ENCODE data around the gene JAKMIP2. TPM values are rescaled to one million over a fixed set of nuclear protein-coding genes. Genes with fewer than 3 reads are reported as not detected.
"Not testable (repeated sequence)": the region's sequence is repeated elsewhere in the genome, so short reads cannot be mapped to it uniquely, and the experiment has no call there.

JAKMIP2 gene
- total and polyA plus RNA-seq, 2 donors, result 0.49 to 4.5 TPM

DNA sequence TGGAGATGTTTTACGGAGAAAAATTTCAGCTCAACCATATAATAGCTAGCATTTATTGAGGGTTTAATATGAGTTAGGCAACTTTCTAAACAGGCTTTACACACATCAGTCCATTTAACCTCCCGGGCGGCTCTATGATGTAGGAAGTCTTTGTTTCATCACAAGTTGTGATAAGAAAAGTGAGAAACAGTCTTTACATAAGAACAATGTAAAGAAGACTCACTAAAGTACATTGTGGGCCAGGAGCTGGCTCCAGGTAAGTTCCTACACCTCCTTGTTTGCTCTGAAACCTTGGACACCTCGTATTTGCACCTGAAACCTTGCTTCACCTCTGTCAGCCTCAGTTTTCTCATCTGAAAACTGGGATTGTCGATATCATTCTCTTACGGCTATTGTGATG, 116.1 kb downstream of the JAKMIP2 start:
- no peaks in the 10 kb centered on the region for H3K36me3 ChIP-seq (ENCODE audit: insufficient read depth)
- no peaks in the 10 kb centered on the region for H3K4me1 ChIP-seq (ENCODE audit: insufficient read depth)
- H3K27ac ChIP-seq (ENCODE audit: low read depth), result no peak overlapping the region
- no peak overlapping the region for H3K4me3 ChIP-seq (ENCODE audit: low read depth, low read length)
- WGBS, result 85% methylated on average over 6 of the region's 6 CpGs
- no peak for DNase-seq (ENCODE audit: extremely low spot score)

- Histone ChIP-seq H3K36me3 (ENCODE audit: insufficient read depth) (no peaks in the 10 kb centered on the region), H3K27ac (ENCODE audit: low read depth) (no peak overlapping the region), H3K4me1 (ENCODE audit: insufficient read depth) (no peaks in the 10 kb centered on the region), H3K4me3 (ENCODE audit: low read depth, low read length) (no peak overlapping the region)
- 69% methylated on average over 5 of the region's 5 CpGs for WGBS
- no peak for DNase-seq (ENCODE audit: extremely low spot score)
Observed at GRCh38 chr5:147661541-147661940, 121.0 kb downstream of the JAKMIP2 start.

DNA sequence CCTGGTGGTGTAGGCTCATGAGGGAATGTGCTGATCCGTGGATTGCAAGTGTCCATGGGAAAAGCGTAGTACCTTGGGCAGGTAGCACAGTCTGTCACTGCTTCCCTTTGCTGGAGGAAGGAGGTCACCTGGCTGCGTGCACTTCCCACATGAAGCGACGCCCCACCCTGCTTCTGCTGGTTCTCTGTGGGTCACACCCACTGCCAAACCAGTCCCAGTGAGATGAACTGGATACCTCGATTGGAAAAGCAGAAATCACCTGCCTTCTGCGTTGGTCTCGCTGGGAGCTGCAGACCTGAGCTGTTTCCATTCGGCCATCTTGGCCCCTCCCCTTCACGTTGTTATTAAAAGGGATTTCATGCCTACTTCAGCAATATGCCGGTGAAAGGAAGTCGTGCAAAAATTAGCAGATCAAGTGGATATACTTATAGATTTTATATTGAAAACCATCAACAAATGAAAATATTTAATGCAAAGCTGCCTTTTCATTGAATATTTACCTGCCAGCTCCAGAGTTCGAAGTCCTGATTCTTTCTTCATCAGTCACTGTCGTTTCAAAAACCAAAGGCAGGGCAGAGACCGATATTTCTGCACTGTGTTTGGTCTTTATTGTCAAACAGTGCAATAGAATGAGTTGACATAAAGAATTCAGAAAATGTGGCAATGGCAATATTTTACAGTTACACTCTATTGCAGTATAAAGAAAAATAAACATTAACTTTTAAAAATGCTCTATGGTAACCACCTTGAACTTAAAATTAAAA, 123.2 kb downstream of the JAKMIP2 start:
- DNase-seq (ENCODE audit: extremely low spot score), result no peak
- no peak overlapping the region for H3K4me3 ChIP-seq (ENCODE audit: low read depth, low read length)
- no peaks in the 10 kb centered on the region for H3K36me3 ChIP-seq (ENCODE audit: insufficient read depth)
- no peaks in the 10 kb centered on the region for H3K4me1 ChIP-seq (ENCODE audit: insufficient read depth)
- 91% methylated on average over 15 of the region's 15 CpGs for WGBS
- H3K27ac ChIP-seq (ENCODE audit: low read depth), result no peak overlapping the region

- Histone ChIP-seq H3K27ac (ENCODE audit: low read depth) (no peak overlapping the region), H3K36me3 (ENCODE audit: insufficient read depth) (no peaks in the 10 kb centered on the region), H3K4me3 (ENCODE audit: low read depth, low read length) (no peak overlapping the region), H3K4me1 (ENCODE audit: insufficient read depth) (no peaks in the 10 kb centered on the region)
- DNase-seq (ENCODE audit: extremely low spot score), result no peak
- 89% methylated on average over 8 of the region's 8 CpGs for WGBS
Observed at GRCh38 chr5:147658293-147658932, 124.1 kb downstream of the JAKMIP2 start.

GRCh38 chr5:147648597-147648996, 133.9 kb downstream of the JAKMIP2 start:
- WGBS, result 71% methylated on average over 1 of the region's 1 CpG
- DNase-seq (ENCODE audit: extremely low spot score), result no peak
- no peak overlapping the region for H3K27ac ChIP-seq (ENCODE audit: low read depth)
- H3K4me3 ChIP-seq (ENCODE audit: low read depth, low read length), result no peak overlapping the region
- H3K4me1 ChIP-seq (ENCODE audit: insufficient read depth), result no peaks in the 10 kb centered on the region
- H3K36me3 ChIP-seq (ENCODE audit: insufficient read depth), result no peaks in the 10 kb centered on the region

DNA sequence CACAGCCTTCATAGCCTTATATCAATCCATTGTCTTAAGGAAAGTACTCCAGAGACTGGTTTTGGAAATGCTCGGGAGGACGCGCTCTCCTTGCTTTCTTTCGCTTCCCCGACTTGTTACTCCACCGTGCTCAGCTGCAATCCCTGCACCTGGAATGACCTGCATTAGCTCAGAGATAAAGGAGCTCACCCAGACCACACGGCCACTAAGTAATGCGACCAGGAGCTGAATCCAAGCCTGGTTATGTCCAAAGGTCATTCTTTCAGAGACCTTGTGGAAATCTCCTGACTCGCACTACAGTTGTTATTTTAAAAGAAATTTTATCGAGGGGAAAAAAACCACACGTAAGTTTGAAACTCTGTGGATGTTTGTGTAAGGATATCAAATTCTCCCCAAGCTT, 137.3 kb downstream of the JAKMIP2 start:
- DNase-seq (ENCODE audit: extremely low spot score), result no peak
- 85% methylated on average over 11 of the region's 11 CpGs for WGBS
- Histone ChIP-seq H3K4me1 (ENCODE audit: insufficient read depth) (no peaks in the 10 kb centered on the region), H3K27ac (ENCODE audit: low read depth) (no peak overlapping the region), H3K36me3 (ENCODE audit: insufficient read depth) (no peaks in the 10 kb centered on the region), H3K4me3 (ENCODE audit: low read depth, low read length) (no peak overlapping the region)

GRCh38 chr5:147644460-147644859, 138.1 kb downstream of the JAKMIP2 start:
- DNase-seq (ENCODE audit: extremely low spot score), result no peak
- H3K36me3 ChIP-seq (ENCODE audit: insufficient read depth), result no peaks in the 10 kb centered on the region
- H3K4me1 ChIP-seq (ENCODE audit: insufficient read depth), result no peaks in the 10 kb centered on the region
- no peak overlapping the region for H3K27ac ChIP-seq (ENCODE audit: low read depth)
- 70% methylated on average over 1 of the region's 1 CpG for WGBS
- no peak overlapping the region for H3K4me3 ChIP-seq (ENCODE audit: low read depth, low read length)

GRCh38 chr5:147643142-147643541, 139.4 kb downstream of the JAKMIP2 start:
- no peaks in the 10 kb centered on the region for H3K36me3 ChIP-seq (ENCODE audit: insufficient read depth)
- no peak overlapping the region for H3K27ac ChIP-seq (ENCODE audit: low read depth)
- no peak for DNase-seq (ENCODE audit: extremely low spot score)
- no peak overlapping the region for H3K4me3 ChIP-seq (ENCODE audit: low read depth, low read length)
- H3K4me1 ChIP-seq (ENCODE audit: insufficient read depth), result no peaks in the 10 kb centered on the region
- 89% methylated on average over 1 of the region's 1 CpG for WGBS

GRCh38 chr5:147642666-147643065, 139.9 kb downstream of the JAKMIP2 start:
- H3K36me3 ChIP-seq (ENCODE audit: insufficient read depth), result no peaks in the 10 kb centered on the region
- no peaks in the 10 kb centered on the region for H3K4me1 ChIP-seq (ENCODE audit: insufficient read depth)
- no peak overlapping the region for H3K4me3 ChIP-seq (ENCODE audit: low read depth, low read length)
- WGBS, result 86% methylated on average over 3 of the region's 3 CpGs
- DNase-seq (ENCODE audit: extremely low spot score), result no peak
- no peak overlapping the region for H3K27ac ChIP-seq (ENCODE audit: low read depth)

GRCh38 chr5:147639321-147639720, 143.2 kb downstream of the JAKMIP2 start:
- WGBS, result 70% methylated on average over 5 of the region's 5 CpGs
- Histone ChIP-seq H3K4me1 (ENCODE audit: insufficient read depth) (no peaks in the 10 kb centered on the region), H3K27ac (ENCODE audit: low read depth) (no peak overlapping the region), H3K4me3 (ENCODE audit: low read depth, low read length) (no peak overlapping the region), H3K36me3 (ENCODE audit: insufficient read depth) (no peaks in the 10 kb centered on the region)
- DNase-seq (ENCODE audit: extremely low spot score), result no peak

DNA sequence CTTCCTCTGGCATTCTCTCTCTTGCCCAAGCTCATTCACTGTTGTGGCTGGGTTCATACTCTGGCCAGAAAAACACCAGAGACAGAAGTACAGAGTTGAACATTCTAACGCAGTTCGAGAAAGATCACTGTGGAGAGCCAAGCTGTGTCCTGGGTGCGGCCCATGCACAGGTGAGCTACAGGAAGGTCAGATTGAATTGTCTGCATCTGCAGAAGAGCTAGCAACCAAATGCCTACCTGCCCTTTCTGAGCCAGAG, 145.9 kb downstream of the JAKMIP2 start:
- Histone ChIP-seq H3K27ac (ENCODE audit: low read depth) (no peak overlapping the region), H3K36me3 (ENCODE audit: insufficient read depth) (no peaks in the 10 kb centered on the region), H3K4me1 (ENCODE audit: insufficient read depth) (no peaks in the 10 kb centered on the region), H3K4me3 (ENCODE audit: low read depth, low read length) (no peak overlapping the region)
- WGBS, result over 99% methylated on average over 3 of the region's 3 CpGs
- no peak for DNase-seq (ENCODE audit: extremely low spot score)

DNA sequence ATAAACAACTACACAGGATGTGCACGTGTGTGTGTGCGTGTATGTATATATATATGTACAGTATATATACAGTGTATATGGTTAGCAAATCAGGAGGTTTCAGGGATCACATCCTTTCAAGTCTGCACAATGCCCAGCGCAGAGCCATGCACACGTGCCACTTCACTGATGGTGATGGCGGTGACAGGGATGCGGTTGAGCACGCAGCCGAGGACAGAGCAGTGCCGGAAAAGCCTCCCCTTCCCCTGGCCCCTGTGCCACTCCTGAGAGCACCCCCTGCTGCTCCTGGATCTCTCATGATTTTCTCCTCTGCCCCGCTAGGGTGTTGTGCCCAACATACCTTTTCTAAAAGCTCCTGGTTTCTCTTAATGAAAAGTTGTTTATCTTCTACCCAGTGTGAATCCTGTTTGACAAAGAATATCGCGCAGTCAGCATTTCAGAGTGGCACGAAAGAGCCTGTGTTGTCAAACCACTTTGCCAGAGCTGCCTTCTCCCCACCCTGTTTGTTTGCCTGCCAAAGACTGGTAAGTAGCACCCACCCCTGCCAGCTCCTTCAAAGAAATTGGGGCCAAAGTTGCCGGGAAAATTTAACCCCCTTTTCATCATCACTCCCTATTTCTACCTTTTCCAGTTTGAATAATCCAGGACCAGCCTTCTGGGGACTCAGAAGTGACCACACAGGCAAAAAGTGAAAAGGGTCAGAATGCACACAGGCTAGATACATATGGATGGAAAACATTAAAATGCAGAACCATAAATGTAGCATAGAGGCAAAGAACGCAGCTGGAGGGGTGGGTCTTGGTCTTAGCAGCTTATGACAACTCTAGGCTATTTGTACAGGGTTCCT, 146.4 kb downstream of the JAKMIP2 start:
- WGBS, result 92% methylated on average over 15 of the region's 15 CpGs
- no peaks in the 10 kb centered on the region for H3K36me3 ChIP-seq (ENCODE audit: insufficient read depth)
- no peaks in the 10 kb centered on the region for H3K4me1 ChIP-seq (ENCODE audit: insufficient read depth)
- no peak overlapping the region for H3K27ac ChIP-seq (ENCODE audit: low read depth)
- no peak overlapping the region for H3K4me3 ChIP-seq (ENCODE audit: low read depth, low read length)
- DNase-seq (ENCODE audit: extremely low spot score), result no peak

DNA sequence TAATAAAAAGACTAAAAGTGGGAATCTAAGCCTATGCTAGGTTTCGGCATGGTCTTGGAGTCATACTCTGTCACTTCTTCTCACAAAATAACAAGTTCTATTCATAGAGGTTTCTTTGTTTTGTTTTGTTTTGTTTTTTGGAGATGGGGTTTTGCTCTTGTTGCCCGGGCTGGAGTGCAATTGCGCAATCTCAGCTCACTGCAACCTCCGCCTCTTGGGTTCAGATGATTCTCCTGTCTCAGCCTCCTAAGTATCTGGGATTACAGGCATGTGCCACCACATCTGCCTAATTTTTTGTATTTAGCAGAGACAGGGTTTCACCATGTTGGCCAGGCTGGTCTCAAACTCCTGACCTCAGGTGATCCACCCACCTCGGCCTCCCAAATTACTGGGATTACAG, 147.1 kb downstream of the JAKMIP2 start:
- not testable (repeated sequence) for DNase-seq (ENCODE audit: extremely low spot score); H3K4me3 ChIP-seq (ENCODE audit: low read depth, low read length); H3K36me3 ChIP-seq (ENCODE audit: insufficient read depth); H3K4me1 ChIP-seq (ENCODE audit: insufficient read depth); H3K27ac ChIP-seq (ENCODE audit: low read depth)
- 78% methylated on average over 5 of the region's 5 CpGs for WGBS

DNA sequence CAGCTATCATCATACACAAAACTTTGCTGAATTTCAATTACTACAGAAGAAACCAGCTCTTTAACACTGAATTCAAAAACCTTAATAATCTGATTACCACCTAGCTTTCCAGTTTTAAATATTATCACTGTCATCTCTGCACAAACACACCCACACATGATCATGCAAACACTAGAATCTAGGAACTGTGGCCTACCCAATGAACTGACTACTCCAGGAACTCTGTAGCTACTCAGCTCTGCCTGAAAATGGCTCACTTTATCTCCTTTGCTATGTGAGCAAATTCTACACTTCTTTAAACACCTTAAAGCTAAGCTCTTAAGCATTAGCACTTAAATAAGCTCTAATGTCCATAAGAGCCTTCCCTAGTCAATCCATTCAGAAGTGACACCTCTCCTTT, 149.4 kb downstream of the JAKMIP2 start:
- H3K4me3 ChIP-seq (ENCODE audit: low read depth, low read length), result no peak overlapping the region
- no peak for DNase-seq (ENCODE audit: extremely low spot score)
- no peak overlapping the region for H3K27ac ChIP-seq (ENCODE audit: low read depth)
- no peaks in the 10 kb centered on the region for H3K4me1 ChIP-seq (ENCODE audit: insufficient read depth)
- no peaks in the 10 kb centered on the region for H3K36me3 ChIP-seq (ENCODE audit: insufficient read depth)

Measured in urinary bladder (tissue), 4 donors.